Right lobe of liver (tissue), 4 donors: Measurements from ENCODE around the gene HIRA.

Experiments
- POLR2A ChIP-seq: fragments of 450-650 bp; IDR thresholded peaks from one replicate; pipeline ENCODE4 v1.6.1; 2017; ENCODE audit warnings: antibody characterized with exemption, mild to moderate bottlenecking
- TF ChIP-seq, protein P1 (sequence below), 4 donors: fragments of 200-600 bp in 3 of 4; fragments of 450-650 bp in 1 of 4; IDR thresholded peaks; one replicate each; pipeline versions ENCODE4 v1.5.1 to v1.8.0; 2016 to 2022; ENCODE audit warnings: antibody characterized with exemption in 4 of 4, mild to moderate bottlenecking in 2 of 4
- donor health status: DM: no; HTN: no; CAD: no.
- donor health status: DM: no; HTN: no; CAD: no.
- donor health status: DM: no; HTN: yes; CAD: no.

- TF ChIP-seq, protein P1, sequence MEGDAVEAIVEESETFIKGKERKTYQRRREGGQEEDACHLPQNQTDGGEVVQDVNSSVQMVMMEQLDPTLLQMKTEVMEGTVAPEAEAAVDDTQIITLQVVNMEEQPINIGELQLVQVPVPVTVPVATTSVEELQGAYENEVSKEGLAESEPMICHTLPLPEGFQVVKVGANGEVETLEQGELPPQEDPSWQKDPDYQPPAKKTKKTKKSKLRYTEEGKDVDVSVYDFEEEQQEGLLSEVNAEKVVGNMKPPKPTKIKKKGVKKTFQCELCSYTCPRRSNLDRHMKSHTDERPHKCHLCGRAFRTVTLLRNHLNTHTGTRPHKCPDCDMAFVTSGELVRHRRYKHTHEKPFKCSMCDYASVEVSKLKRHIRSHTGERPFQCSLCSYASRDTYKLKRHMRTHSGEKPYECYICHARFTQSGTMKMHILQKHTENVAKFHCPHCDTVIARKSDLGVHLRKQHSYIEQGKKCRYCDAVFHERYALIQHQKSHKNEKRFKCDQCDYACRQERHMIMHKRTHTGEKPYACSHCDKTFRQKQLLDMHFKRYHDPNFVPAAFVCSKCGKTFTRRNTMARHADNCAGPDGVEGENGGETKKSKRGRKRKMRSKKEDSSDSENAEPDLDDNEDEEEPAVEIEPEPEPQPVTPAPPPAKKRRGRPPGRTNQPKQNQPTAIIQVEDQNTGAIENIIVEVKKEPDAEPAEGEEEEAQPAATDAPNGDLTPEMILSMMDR (IDR thresholded peaks at IDR 0.05), result no peak
- no peak for TF ChIP-seq POLR2A
Measured at GRCh38 chr22:19287076-19287707, 144.3 kb downstream of the HIRA start.
